Adipocyte (in vitro differentiated cells): ENCODE results near the gene GGA2.
"Not testable (repeated sequence)": the region's sequence is repeated elsewhere in the genome, so short reads cannot be mapped to it uniquely, and the experiment has no call there.

Source experiments
- DNase-seq: peaks from one replicate; pipeline ENCODE4 v3.0.0-alpha.2; 2015; ENCODE audit warnings: low read depth
- H3K27me3 ChIP-seq: replicated peaks from 2 replicates; pipeline ENCODE4 v1.7.0; 2013; ENCODE audit warnings: mild to moderate bottlenecking, low read length, moderate library complexity; ENCODE audit not compliant: control insufficient read depth, insufficient read depth
- H3K36me3 ChIP-seq: 2 replicates; pipeline ENCODE4 v1.7.0; 2013; ENCODE audit warnings: low read length, mild to moderate bottlenecking, moderate library complexity; ENCODE audit not compliant: control insufficient read depth, insufficient read depth, severe bottlenecking
- H3K4me1 ChIP-seq: 2 replicates; pipeline ENCODE4 v1.7.0; 2013; ENCODE audit warnings: mild to moderate bottlenecking, low read length, moderate library complexity; ENCODE audit not compliant: control insufficient read depth, insufficient read depth
- H3K4me3 ChIP-seq: 2 replicates; pipeline ENCODE4 v1.7.0; 2013; ENCODE audit warnings: mild to moderate bottlenecking, low read length, moderate library complexity
- H3K9ac ChIP-seq: 2 replicates; pipeline ENCODE4 v1.7.0; 2013; ENCODE audit warnings: mild to moderate bottlenecking, low read length, moderate library complexity
- H3K9me3 ChIP-seq: 2 replicates; pipeline ENCODE4 v1.7.0; 2013; ENCODE audit warnings: mild to moderate bottlenecking, low read length, moderate library complexity; ENCODE audit not compliant: control insufficient read depth

GGA2 gene

GRCh38 chr16:23484510-23485256 lies 25.6 kb downstream of the GGA2 start:
- no peak overlapping the region for H3K4me3 ChIP-seq
- H3K36me3 ChIP-seq: peaks cover 90% of the 10 kb centered on the region
- no peak for DNase-seq
- no peak overlapping the region for H3K9ac ChIP-seq
- no peaks in the 10 kb centered on the region for H3K27me3 ChIP-seq
- H3K9me3 ChIP-seq: no peaks in the 10 kb centered on the region
- no peaks in the 10 kb centered on the region for H3K4me1 ChIP-seq

GRCh38 chr16:23483492-23483891 lies 26.8 kb downstream of the GGA2 start:
- H3K27me3 ChIP-seq, H3K9me3 ChIP-seq, DNase-seq, H3K4me1 ChIP-seq, H3K4me3 ChIP-seq, H3K9ac ChIP-seq: not testable (repeated sequence)
- peaks cover 90% of the 10 kb centered on the region for H3K36me3 ChIP-seq

GRCh38 chr16:23482778-23483177 lies 27.5 kb downstream of the GGA2 start:
- H3K36me3 ChIP-seq: peaks cover 87% of the 10 kb centered on the region

GRCh38 chr16:23480257-23480656 lies 30.0 kb downstream of the GGA2 start:
- Histone ChIP-seq H3K9ac (no peak overlapping the region), H3K4me3 (no peak overlapping the region), H3K36me3 (peaks cover 83% of the 10 kb centered on the region), H3K27me3 (no peaks in the 10 kb centered on the region), H3K9me3 (no peaks in the 10 kb centered on the region), H3K4me1 (no peaks in the 10 kb centered on the region)
- no peak for DNase-seq

More at GRCh38 chr16:23482778-23483177, 27.5 kb downstream of the GGA2 start:
- Histone ChIP-seq H3K9ac (no peak overlapping the region), H3K4me3 (no peak overlapping the region), H3K27me3 (no peaks in the 10 kb centered on the region), H3K4me1 (no peaks in the 10 kb centered on the region), H3K9me3 (no peaks in the 10 kb centered on the region)
- DNase-seq: no peak

GRCh38 chr16:23479138-23479537 lies 31.2 kb downstream of the GGA2 start:
- no peak for DNase-seq
- H3K4me1 ChIP-seq: no peaks in the 10 kb centered on the region
- no peak overlapping the region for H3K9ac ChIP-seq
- no peaks in the 10 kb centered on the region for H3K27me3 ChIP-seq
- no peaks in the 10 kb centered on the region for H3K9me3 ChIP-seq
- H3K36me3 ChIP-seq: peaks cover 83% of the 10 kb centered on the region
- H3K4me3 ChIP-seq: no peak overlapping the region

- H3K4me3 ChIP-seq: no peak overlapping the region
- no peaks in the 10 kb centered on the region for H3K4me1 ChIP-seq
- no peak overlapping the region for H3K9ac ChIP-seq
- H3K36me3 ChIP-seq: peaks cover 87% of the 10 kb centered on the region
- H3K9me3 ChIP-seq: no peaks in the 10 kb centered on the region
- DNase-seq: no peak
- no peaks in the 10 kb centered on the region for H3K27me3 ChIP-seq
Measured at GRCh38 chr16:23478566-23478965, 31.7 kb downstream of the GGA2 start.

GRCh38 chr16:23476289-23476688 lies 34.0 kb downstream of the GGA2 start:
- no peak for DNase-seq
- Histone ChIP-seq H3K27me3 (no peaks in the 10 kb centered on the region), H3K9me3 (no peaks in the 10 kb centered on the region), H3K4me3 (no peak overlapping the region), H3K9ac (no peak overlapping the region), H3K4me1 (no peaks in the 10 kb centered on the region), H3K36me3 (peaks cover 74% of the 10 kb centered on the region)

GRCh38 chr16:23469814-23470213 lies 40.5 kb downstream of the GGA2 start:
- Histone ChIP-seq H3K36me3 (peaks cover 56% of the 10 kb centered on the region), H3K9ac (no peak overlapping the region), H3K4me1 (no peaks in the 10 kb centered on the region), H3K27me3 (no peaks in the 10 kb centered on the region), H3K9me3 (no peaks in the 10 kb centered on the region), H3K4me3 (no peak overlapping the region)
- no peak for DNase-seq

GRCh38 chr16:23466162-23466885 lies 44.0 kb downstream of the GGA2 start:
- no peak overlapping the region for H3K4me3 ChIP-seq
- DNase-seq: peak; percentile 41
- peaks cover 37% of the 10 kb centered on the region for H3K36me3 ChIP-seq
- H3K4me1 ChIP-seq: peaks cover 8% of the 10 kb centered on the region
- no peaks in the 10 kb centered on the region for H3K27me3 ChIP-seq
- H3K9me3 ChIP-seq: no peaks in the 10 kb centered on the region
- H3K9ac ChIP-seq: no peak overlapping the region

GRCh38 chr16:23465179-23465578 lies 45.1 kb downstream of the GGA2 start:
- H3K36me3 ChIP-seq: peaks cover 36% of the 10 kb centered on the region
- no peak overlapping the region for H3K4me3 ChIP-seq
- no peak overlapping the region for H3K9ac ChIP-seq
- H3K4me1 ChIP-seq: peaks cover 8% of the 10 kb centered on the region
- no peak for DNase-seq
- H3K27me3 ChIP-seq: no peaks in the 10 kb centered on the region
- no peaks in the 10 kb centered on the region for H3K9me3 ChIP-seq

GRCh38 chr16:23464196-23464595 lies 46.1 kb downstream of the GGA2 start:
- Histone ChIP-seq H3K9ac (no peak overlapping the region), H3K36me3 (peaks cover 27% of the 10 kb centered on the region), H3K27me3 (no peaks in the 10 kb centered on the region), H3K4me3 (no peak overlapping the region), H3K4me1 (peaks cover 8% of the 10 kb centered on the region), H3K9me3 (no peaks in the 10 kb centered on the region)
- no peak for DNase-seq
